ENCODE data around the gene RHCG. TPM values are rescaled to one million over a fixed set of nuclear protein-coding genes. Genes with fewer than 3 reads are reported as not detected.

The RHCG gene
- total and polyA plus RNA-seq, 2 of the 13 experiments (the other 11 are each of a cell fraction or from before 2014, with no cell fraction given): not detected

- TF ChIP-seq ZNF407 (CRISPR knock-in tag; IDR thresholded peaks at IDR 0.05; ENCODE audit: not compliant biosample characterization): no peak
- TF ChIP-seq ZNF614 (CRISPR knock-in tag; IDR thresholded peaks at IDR 0.05; ENCODE audit: borderline replicate concordance): no peak
- no peak for TF ChIP-seq AHDC1 (CRISPR knock-in tag; IDR thresholded peaks at IDR 0.05; ENCODE audit: borderline replicate concordance)
- no peak for TF ChIP-seq ZNF609 (CRISPR knock-in tag; IDR thresholded peaks at IDR 0.05; ENCODE audit: borderline replicate concordance)
- no peak for TF ChIP-seq ZNF572 (CRISPR knock-in tag; IDR thresholded peaks at IDR 0.05)
- TF ChIP-seq THAP7 (CRISPR knock-in tag; IDR thresholded peaks at IDR 0.05): no peak
- TF ChIP-seq ZNF33B (CRISPR knock-in tag; IDR thresholded peaks at IDR 0.05): no peak
These were observed 3.3 kb downstream of the RHCG start (continued) for GRCh38 chr15:89492934-89493631.
